Activated CD4-positive, alpha-beta T cell treated with anti-CD3 and anti-CD28 coated beads for 24 hours (primary cell): Measurements from ENCODE around the gene CSTPP1.
"Not testable (repeated sequence)": the region's sequence is repeated elsewhere in the genome, so short reads cannot be mapped to it uniquely, and the experiment has no call there.

ENCODE experiments used
- DNase-seq, 2 donors: peaks; one replicate each; pipeline ENCODE4 v3.0.0-alpha.2; 2020; ENCODE audit warnings: low read depth in 2 of 2

CSTPP1 gene

GRCh38 chr11:46989810-46990487 is 53.4 kb downstream of the CSTPP1 start:
- not testable (repeated sequence) for DNase-seq

GRCh38 chr11:46991391-46991790 is 54.8 kb downstream of the CSTPP1 start:
- no peak for DNase-seq

GRCh38 chr11:46992386-46992785 is 55.8 kb downstream of the CSTPP1 start:
- not testable (repeated sequence) for DNase-seq

- not testable (repeated sequence) for DNase-seq
Observed at GRCh38 chr11:46997796-46998195, 61.2 kb downstream of the CSTPP1 start.

- DNase-seq = no peak
Observed at GRCh38 chr11:46999217-46999616, 62.7 kb downstream of the CSTPP1 start.

GRCh38 chr11:47000033-47000432 is 63.5 kb downstream of the CSTPP1 start:
- no peak for DNase-seq

- no peak for DNase-seq
Observed at GRCh38 chr11:47001781-47002181, 65.2 kb downstream of the CSTPP1 start.

GRCh38 chr11:47002390-47002789 is 65.8 kb downstream of the CSTPP1 start:
- no peak for DNase-seq

GRCh38 chr11:47003180-47003877 is 66.8 kb downstream of the CSTPP1 start:
- peak in 1 of 2 donors; percentile 1 for DNase-seq

GRCh38 chr11:47004595-47005033 is 68.1 kb downstream of the CSTPP1 start:
- DNase-seq = no peak

- no peak for DNase-seq
Observed at GRCh38 chr11:47005441-47005840, 68.9 kb downstream of the CSTPP1 start.

- DNase-seq = no peak
Observed at GRCh38 chr11:47007579-47007978, 71.0 kb downstream of the CSTPP1 start.

GRCh38 chr11:47010179-47010578 is 73.6 kb downstream of the CSTPP1 start:
- DNase-seq = no peak

- DNase-seq = no peak
Observed at GRCh38 chr11:47014097-47014496, 77.5 kb downstream of the CSTPP1 start.

GRCh38 chr11:47018637-47019036 is 82.1 kb downstream of the CSTPP1 start:
- no peak for DNase-seq

GRCh38 chr11:47020793-47021526 is 84.4 kb downstream of the CSTPP1 start:
- no peak for DNase-seq

GRCh38 chr11:47021527-47021818 is 84.9 kb downstream of the CSTPP1 start:
- DNase-seq = no peak

- DNase-seq = no peak
Observed at GRCh38 chr11:47021965-47022364, 85.4 kb downstream of the CSTPP1 start.

- DNase-seq = no peak
Observed at GRCh38 chr11:47028195-47029093, 91.9 kb downstream of the CSTPP1 start.

- DNase-seq = no peak
Observed at GRCh38 chr11:47033439-47033838, 96.9 kb downstream of the CSTPP1 start.

GRCh38 chr11:47034091-47034490 is 97.5 kb downstream of the CSTPP1 start:
- DNase-seq = no peak

- DNase-seq = no peak
Observed at GRCh38 chr11:47035108-47035507, 98.5 kb downstream of the CSTPP1 start.
